LHCN-M2 (cell line): Measurements from ENCODE around the gene ZBTB4. TPM values are rescaled to one million over a fixed set of nuclear protein-coding genes. Genes with fewer than 3 reads are reported as not detected.

Experiments used
- DNase-seq: peaks from one replicate; pipeline ENCODE4 v3.0.0-alpha.2; 2012; ENCODE audit warnings: low read depth
- total RNA-seq: library from RNA; depleted of rRNA; stranded (reverse); fragments of >200 nt; gene quantifications from 2 replicates; pipeline ENCODE4 v1.2.3, GENCODE V29; 2014

Gene ZBTB4
- total RNA-seq, 1 experiment from 2014 or later, result 27.8 TPM

DNA sequence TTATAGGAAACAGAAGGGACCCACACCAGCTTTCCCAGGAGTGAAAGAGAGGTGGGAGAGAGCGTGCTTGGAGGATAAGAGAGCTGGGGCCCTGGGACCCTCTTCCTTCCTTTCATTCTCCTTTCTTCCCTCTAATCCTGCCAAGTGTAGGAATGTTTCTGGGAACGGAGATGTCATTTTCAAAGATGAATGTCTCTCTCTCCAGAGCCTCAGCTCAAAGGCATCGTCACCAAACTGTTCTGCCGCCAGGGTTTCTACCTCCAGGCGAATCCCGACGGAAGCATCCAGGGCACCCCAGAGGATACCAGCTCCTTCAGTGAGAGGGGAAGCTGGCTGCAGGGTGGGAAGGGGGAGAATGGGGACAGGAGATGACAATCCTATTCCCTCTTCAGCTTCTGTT lies 38.2 kb downstream of the ZBTB4 start:
- DNase-seq, result no peak

DNA sequence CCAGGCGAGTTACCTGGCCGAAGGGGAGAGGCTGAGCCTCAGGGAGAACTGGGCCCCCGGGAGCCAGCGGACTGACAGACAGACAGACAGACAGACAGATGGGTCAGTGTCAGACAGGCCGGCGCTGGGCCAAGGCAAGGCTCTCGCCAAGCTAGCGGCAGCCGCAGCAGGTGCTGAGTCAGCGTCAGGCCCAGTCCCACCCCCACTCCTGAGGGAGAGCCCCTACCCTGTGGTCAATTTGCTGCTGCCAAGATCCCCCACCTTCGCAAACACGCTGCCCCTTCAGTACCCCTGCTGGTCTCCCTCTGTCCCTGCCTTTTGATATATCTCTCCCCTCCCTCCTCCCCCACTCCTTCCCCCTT lies 38.6 kb downstream of the ZBTB4 start:
- peak; percentile 62 for DNase-seq

DNA sequence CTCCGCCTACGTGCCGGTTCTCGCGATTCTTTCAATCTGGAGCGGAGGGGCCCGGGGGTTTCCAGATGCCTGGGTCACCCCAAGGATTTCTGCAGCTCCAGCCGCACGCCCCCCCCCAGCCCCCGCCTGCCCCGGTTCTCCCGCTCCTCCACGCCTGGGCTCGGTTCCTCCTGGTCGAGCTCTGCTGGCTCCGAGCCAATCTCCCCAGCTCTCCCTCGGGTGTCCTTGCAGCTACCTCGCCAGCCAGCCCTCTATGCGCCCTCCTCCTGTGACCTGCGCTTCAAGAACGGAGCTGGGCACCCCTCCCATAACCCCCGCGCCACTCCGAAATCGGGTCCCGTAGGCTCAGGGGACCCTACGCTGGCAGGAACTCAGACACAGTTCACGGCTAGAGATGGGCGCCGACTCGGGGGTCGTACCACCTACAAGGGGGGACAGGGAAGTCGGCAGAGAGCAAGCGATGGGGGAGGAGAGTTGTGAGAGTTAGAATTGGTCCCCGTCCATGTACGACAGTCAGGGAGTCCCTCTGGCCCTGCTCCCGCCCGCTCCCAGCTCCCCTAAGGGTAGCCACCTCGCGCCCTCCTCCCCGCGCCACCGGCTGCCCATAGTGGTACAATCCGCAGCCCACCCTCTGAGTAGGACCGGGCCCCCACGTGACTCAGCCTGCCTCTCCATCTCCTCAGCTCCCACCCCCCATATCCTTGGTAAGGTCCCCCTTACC lies 39.2 kb downstream of the ZBTB4 start:
- DNase-seq, result peak; percentile 42

DNA sequence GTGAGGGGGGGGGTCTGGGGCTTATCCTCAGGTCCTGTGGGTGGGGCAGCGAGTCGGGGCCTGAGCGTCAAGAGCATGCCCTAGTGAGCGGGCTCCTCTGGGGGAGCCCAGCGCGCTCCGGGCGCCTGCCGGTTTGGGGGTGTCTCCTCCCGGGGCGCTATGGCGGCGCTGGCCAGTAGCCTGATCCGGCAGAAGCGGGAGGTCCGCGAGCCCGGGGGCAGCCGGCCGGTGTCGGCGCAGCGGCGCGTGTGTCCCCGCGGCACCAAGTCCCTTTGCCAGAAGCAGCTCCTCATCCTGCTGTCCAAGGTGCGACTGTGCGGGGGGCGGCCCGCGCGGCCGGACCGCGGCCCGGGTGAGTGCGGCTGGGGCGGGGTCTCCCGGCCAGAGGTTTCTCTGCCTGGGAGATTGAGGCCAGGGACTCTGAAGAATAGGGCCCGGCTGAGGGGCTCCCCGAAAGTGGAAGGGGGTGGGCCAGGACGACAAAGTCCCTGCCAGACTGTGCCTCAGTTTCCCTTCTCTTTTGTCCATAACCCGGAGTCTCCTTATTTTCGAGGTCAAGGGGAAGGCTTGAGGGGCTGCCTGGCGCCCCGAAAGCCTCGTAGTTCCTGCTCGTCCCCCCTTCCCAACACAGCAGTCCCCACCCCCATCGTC lies 39.8 kb downstream of the ZBTB4 start, which contains the start of gene FGF11:
Gene FGF11 (plus strand): TSS at position 51 of the 651 bp plus-strand sequence. CDS start 109 bp downstream, at position 160.
- no peak for DNase-seq

DNA sequence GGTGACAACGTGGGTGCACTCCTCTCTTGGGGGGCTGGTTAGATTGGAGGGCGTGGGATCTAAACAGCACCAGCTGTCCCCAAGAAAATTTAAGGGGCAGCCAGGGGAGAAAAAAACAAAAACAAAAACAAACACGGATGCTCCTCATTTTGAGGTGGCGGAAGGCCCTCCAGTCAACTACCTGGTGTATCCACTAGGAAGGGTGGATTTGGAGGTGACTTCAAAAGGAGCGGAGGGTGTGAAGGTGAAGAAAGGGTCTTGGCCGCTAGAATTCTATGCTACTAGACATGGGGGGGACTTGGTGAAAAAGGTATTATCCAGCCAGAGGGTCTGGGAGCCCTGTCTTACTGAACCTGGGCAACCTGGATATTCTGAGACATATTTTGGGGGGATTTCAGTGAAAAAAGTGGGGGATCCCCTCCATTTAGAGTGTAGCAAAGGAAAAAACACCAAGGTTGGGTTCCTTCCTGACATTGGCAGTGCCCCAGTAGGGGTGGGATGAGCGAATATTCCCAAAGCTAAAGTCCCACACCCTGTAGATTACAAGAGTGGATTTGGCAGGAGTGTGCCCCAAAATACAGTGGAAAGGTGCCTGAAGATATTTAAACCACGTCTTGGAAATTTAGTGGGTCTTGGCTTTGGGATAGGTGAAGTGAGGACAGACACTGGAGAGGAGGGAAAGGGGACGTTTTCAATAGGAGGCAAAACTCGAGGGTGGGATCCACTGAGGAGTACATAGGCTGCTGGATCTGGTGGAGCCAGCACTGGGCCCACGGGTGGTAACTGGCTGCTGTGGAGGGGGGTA lies 40.6 kb downstream of the ZBTB4 start:
- DNase-seq, result no peak

DNA sequence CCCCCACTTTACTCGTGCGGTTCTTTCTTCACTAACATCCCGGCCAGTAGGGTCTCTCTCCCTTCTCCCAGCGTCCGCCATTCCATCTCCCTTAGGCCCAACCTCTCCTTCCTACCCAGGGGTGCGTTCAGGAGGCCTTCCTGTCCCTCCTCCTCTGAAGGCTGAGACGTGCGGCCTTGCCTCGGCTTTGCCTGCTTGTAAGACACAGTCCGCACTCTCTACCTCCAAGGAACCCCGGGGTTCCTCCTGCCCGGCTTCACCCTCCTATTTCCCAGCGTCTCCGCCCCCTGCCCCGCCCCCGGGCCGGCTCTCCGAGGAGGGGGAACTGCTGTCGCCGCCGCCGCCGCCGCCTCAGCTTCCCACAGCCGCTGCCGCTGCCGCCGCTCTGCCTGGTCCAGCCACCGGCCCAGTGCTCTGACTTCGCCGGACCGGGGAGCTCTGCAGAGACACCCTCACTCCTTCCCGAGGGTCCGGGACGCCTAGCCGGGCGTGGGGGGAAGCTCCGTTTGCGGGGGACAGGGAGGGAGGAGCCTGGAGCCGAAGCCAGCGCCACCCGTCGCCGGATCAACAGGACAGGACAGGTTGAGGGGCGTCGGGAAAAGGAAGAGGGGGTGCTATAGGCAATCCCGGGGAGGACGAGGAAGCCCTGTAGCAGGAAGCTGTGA lies 41.3 kb downstream of the ZBTB4 start:
- DNase-seq, result peak; percentile 59

DNA sequence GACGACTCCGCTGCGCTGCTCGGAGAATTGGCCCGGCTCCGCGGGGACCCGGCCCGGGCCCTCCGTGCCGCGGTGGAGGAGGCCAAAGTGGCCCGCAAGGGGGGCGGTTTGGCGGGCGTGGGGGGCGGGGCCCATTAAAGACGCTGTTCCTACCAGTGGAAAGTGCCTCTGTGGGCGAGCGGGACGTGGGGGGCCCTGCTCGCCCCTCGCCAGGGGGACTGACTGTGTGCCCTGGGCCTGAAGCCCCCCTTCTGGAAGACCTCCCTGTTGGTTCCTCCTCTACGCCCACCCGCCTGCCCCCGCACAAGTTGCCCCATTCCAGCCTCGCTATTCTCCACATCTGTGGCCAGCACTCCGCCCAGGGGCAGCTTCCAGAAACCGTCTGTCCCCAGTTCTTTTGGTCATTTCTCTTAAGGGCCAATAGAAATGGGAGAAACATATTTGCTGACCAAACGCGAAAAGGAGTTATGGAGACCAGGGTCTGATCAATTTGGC lies 42.0 kb downstream of the ZBTB4 start:
- no peak for DNase-seq

DNA sequence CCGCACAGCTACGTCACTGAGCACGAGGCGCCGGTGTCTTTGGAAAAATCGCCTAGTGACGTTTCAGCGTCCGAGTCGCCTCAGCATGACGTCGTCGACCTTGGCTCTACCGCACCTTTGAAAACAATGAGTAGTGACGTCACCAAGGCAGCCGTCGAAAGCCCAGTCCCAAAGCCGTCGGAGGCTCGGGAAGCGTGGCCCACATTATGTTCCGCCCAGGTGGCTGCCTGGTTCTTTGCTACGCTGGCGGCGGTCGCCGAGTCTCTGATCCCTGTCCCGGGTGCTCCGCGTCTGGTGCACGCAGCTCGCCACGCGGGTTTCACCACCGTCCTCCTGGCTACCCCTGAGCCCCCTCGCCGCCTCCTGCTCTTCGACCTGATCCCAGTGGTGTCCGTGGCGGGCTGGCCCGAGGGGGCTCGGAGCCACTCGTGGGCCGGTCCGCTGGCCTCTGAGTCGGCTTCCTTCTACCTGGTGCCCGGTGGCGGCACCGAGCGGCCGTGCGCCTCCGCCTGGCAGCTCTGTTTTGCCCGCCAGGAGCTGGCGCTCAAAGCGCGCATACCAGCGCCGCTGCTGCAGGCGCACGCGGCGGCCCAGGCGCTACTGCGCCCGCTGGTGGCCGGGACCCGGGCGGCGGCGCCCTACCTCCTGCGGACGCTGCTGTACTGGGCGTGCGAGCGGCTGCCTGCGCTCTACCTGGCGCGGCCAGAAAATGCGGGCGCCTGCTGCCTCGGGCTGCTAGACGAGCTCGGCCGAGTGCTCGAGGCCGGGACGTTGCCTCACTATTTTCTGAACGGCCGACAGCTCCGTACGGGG lies 42.7 kb downstream of the ZBTB4 start:
- DNase-seq, result peak; percentile 74

DNA sequence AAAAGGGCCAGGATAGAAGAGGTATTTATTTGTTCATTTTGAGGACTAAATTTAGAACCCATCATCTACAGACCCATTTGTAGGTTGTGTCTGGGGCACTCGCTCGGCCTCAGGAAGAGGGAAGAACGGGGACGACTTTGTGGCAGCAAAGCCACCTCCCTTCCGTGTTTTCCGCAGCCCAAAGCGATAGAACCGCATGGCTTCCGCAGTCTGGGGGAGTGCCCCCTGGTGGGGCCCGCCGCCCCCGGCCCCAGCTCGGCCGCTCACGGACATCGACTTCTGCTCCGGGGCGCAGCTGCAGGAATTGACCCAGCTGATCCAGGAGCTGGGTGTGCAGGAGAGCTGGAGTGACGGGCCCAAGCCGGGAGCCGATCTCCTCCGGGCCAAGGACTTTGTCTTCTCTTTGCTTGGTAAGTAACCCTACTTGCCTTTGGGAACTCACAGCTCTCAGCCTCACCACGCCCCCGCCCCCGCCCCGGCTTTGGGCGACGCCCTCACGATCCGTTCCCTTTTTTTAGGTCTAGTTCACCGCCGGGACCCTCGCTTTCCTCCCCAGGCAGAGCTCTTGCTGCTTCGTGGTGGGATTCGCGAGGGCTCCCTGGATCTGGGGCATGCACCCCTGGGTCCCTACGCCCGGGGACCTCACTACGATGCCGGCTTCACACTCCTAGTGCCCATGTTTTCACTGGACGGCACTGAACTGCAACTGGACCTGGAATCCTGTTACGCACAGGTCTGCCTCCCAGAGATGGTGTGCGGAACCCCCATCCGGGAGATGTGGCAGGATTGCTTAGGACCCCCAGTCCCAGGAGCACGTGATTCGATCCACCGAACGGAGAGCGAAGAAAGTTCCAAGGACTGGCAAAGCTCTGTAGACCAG lies 43.5 kb downstream of the ZBTB4 start:
- DNase-seq, result no peak

DNA sequence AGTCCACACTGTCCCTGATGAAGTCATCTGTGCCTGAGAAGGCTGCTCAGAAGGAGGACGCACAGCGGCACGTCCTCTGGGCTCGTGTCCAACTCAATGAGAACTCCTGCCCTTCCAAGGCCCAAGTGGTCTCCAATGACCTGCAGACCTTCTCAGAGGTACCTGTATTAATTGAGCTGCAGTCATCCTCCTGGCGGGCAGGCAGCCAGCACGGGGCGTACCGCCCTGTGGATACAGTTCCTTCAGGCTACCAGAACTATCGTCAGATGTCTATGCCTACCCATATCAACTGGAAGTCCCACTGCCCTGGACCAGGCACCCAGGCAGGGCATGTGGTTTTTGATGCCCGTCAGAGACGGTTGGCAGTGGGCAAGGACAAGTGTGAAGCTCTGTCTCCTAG lies 47.1 kb downstream of the ZBTB4 start:
- DNase-seq, result no peak

DNA sequence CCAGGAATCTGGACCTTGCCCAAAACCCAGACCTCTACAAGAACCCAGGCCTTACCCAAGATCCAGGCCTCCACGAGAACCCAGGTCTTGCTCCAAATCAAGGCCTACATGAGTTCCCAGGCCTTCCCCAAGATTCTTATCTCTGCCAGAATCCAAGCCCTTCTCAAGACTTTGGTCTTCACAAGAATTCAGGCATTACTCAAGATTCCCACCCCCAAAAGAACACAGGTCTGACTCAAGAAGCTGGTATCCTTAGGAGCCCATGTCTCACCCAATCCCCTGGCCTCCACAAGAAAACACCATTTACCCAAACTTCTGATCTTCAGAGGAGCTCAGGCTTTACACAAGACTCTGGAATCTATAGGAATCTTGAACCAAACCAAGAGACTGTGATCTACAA lies 48.2 kb downstream of the ZBTB4 start:
- no peak for DNase-seq

DNA sequence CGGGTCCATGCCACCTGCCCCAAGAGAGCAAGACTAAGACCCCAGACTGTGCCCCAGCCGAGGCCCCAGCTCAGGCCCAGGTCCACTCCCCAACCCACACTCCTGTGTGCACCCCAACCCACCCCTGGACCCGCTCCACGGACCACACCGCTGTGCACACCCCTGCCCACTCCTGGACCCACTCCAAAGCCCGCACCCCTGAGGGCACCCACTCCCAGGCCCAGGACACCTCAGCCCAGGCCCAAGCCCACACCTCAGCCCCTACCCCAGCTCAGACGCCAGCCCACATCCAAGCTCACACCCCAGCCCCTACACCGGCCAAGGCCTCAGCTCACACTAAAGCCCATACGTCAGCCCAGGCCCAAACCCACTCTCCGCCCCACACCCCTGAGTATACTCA lies 49.7 kb downstream of the ZBTB4 start:
- no peak for DNase-seq

DNA sequence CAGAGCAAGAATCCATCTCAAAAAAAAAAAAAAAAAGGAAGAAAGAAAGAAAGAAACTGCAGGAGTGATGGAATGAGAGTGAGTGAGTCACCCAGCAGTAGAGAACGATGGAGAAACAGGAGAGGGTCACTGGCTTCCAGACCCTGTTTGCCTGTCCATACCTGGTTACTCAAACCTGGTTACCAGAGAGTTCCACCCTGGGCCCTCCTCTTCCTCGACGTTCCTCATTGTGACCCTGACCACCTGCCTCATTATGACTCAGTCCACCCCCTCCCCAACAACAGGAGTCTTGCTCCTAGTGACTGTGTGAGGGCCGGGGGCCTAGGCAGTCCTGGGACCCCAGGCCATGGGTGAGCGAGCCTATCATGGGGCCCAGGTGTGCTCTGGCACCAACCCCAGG lies 50.9 kb downstream of the ZBTB4 start, which contains the start of gene SPEM3:
Gene SPEM3 (plus strand): TSS at position 301 of the 400 bp plus-strand sequence. CDS start 46 bp downstream, at position 347.
- no peak for DNase-seq

DNA sequence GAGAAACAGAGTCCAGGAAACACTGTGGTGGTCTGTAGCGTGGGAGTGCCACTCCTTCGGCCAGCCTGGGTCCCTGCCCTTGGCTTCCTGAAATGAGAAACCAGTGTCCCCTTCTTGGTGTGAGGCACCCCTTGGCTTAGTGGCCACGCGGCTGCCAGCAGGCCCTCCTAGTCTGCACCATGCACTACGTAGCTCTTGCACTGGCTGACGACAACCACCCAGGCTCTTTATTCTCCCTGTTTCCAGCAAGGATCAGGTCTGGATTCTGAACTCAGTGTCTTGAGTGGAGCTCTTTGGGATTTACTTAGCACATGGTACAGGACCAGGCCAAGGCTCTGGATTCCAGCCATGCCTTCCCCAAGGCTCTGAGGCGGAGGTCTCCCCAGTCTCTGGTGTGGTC lies 51.9 kb downstream of the ZBTB4 start:
- DNase-seq, result no peak

DNA sequence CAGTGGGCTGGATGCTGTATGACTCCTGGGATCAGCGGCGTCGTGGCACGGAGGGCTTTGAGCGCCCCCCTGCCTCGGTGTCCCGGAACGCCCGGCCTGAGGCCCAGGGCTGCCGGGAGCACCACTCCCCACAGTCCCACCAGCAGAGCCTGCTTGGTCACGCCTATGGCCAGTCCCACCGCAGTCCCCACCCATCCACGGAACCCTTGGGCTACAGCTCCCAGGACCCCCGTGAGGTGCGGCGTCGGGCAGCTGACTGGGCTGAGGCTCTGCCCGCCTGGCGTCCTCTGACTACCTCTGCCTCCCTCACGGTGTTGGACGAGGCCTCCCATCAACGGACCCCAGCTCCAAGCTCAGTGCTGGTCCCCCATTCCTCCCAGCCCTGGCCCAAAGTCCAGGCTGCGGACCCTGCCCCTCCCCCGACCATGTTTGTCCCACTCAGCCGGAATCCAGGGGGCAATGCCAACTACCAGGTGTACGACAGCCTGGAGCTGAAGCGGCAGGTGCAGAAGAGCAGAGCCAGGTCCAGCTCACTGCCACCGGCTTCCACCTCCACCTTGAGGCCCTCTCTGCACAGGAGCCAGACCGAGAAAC lies 52.4 kb downstream of the ZBTB4 start:
- DNase-seq, result no peak

DNA sequence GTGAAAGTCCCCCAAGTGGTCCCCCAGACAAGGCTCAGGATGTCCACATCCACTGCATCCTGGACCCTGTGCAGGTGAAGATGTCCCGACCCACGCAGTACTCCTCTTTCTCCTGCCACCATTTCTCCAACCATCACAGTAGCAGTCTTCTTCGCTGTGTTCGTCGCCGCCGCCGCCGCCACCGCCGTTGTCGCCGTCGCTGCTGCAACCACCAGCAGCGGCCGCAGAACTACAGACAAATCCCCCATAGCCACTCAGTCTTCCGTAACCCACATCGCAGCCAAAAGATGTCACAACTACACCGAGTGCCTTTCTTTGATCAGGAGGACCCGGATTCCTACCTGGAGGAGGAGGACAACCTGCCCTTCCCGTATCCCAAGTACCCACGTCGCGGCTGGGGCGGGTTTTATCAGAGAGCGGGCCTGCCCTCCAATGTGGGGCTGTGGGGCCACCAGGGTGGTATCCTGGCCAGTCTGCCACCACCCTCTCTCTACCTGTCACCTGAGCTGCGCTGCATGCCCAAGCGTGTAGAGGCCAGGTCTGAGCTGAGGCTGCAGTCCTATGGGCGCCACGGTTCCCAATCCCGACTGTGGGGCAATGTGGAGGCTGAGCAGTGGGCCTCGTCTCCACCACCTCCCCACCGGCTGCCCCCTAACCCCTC lies 53.1 kb downstream of the ZBTB4 start:
- no peak for DNase-seq

DNA sequence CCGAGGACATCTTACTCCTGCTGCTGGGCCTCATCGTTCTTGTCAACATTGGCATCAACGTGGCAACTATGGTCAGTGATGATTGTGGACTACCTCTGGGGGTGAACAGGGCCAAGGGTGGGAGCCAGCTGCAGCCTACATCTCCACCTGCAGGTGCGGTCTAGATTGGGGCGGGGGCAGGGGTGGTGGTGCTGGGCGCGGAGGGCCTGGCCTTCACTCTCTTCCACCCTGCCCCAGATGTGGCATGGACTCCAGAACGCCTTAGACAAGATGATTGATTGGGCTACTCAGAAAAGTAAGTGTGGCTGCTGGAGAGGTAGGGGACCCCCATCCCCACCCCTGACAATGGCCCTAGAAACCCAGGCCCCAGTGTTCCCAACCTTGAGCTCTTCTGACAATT lies 53.7 kb downstream of the ZBTB4 start:
- no peak for DNase-seq

DNA sequence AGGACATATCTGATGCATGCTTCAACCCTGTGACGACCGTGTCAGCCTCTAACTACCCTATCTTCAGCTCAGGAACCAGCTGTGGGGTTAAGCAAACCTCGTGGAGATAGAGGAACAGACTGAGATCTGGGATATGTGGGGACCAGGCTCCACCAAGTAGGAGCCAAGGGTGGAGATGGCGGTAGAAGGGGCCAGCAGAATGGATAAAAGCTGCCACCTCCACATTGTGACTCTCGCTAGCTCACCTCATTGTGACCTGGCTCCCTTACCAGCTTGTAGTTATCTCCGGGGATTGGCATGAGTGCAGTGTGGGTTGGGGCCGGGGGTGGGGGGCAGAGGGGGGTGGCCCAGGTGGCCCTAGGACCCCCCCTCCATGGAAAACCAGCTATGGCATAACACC lies 54.1 kb downstream of the ZBTB4 start, which contains the start of gene SPEM2:
Gene SPEM2 (plus strand): TSS at position 301 of the 400 bp plus-strand sequence. CDS start 73 bp downstream, at position 374.
- DNase-seq, result no peak

DNA sequence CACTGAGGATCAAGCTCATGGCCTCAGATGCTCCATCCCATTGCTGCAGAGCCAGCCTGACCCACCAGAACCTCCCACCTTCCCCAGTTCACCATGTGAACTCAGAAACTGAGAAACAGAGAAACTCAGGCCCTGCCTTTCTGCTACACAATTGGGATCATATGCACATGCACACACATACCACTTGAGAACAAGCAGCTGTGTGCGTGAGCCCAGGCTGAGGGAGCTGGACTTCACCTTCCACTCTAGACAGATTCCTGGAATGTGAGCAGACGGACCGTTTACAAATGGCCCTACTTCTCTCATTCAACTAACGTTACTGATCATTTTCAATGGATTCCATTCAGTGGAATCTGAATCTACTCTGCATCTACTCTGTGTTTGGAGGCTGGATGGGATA lies 55.8 kb downstream of the ZBTB4 start:
- no peak for DNase-seq
